PC-9 (cell line): Measurements from ENCODE around the gene TSPYL6.

Experiments used
- CTCF ChIP-seq: fragments of 200-600 bp; sonication (generic); conservative IDR thresholded peaks from 2 replicates; pipeline ENCODE4 v1.6.1; 2017; ENCODE audit warnings: mixed run types, antibody characterized with exemption, mild to moderate bottlenecking, moderate library complexity
- EZH2 ChIP-seq: fragments of 200-600 bp; sonication (generic); IDR thresholded peaks from 2 replicates; pipeline ENCODE4 v1.8.0; 2017; ENCODE audit warnings: antibody characterized with exemption, low read depth

GRCh38 chr2:54212456-54212855 is 43.6 kb downstream of the TSPYL6 start:
- TF ChIP-seq CTCF (no peak), EZH2 (no peak)
